Body of pancreas (tissue), 4 donors: ENCODE results near the gene AFF2. TPM values are rescaled to one million over a fixed set of nuclear protein-coding genes. Genes with fewer than 3 reads are reported as not detected.

ENCODE experiments used
- ATAC-seq: fragments of 150-250 bp; one replicate; pipeline ENCODE4 v1.9.1; 2016
- DNase-seq, 4 donors: peaks; one replicate each; pipeline ENCODE4 v3.0.0-alpha.2; 2019
- H3K27ac ChIP-seq, 4 donors: fragments of 200-600 bp; sonication (generic); 1 replicate in 3 of 4; 2 replicates in 1 of 4; pipeline versions ENCODE4 v1.5.1 to v1.6.1; 2016 to 2019; ENCODE audit warnings: mild to moderate bottlenecking in 1 of 4, mixed read lengths in 1 of 4, moderate library complexity in 1 of 4
- H3K27me3 ChIP-seq, 2 donors: fragments of 200-600 bp; sonication (generic); one replicate each; pipeline ENCODE4 v1.6.0; 2016; ENCODE audit warnings: mild to moderate bottlenecking in 1 of 2
- H3K36me3 ChIP-seq, 2 donors: fragments of 200-600 bp; sonication (generic); replicated peaks in 1 of 2; 2 replicates each; pipeline ENCODE4 v1.5.1; 2016; ENCODE audit warnings: low read depth in 2 of 2; ENCODE audit not compliant: insufficient read depth in 1 of 2
- H3K4me1 ChIP-seq: fragments of 200-600 bp; sonication (generic); one replicate; pipeline ENCODE4 v1.6.0; 2016
- H3K4me3 ChIP-seq, 2 donors: fragments of 200-600 bp; sonication (generic); 1 replicate in 1 of 2; 2 replicates in 1 of 2; pipeline ENCODE4 v1.5.1; 2016 to 2019
- H3K9me3 ChIP-seq, 3 donors: fragments of 200-600 bp; sonication (generic); 1 replicate in 2 of 3; 2 replicates in 1 of 3; pipeline ENCODE4 v1.5.1; 2016
- POLR2A ChIP-seq, 3 donors: fragments of 450-650 bp; IDR thresholded peaks; one replicate each; pipeline ENCODE4 v1.6.1; 2016; ENCODE audit warnings: antibody characterized with exemption in 3 of 3, mild to moderate bottlenecking in 2 of 3
- WGBS, 2 donors: methylation state at CpG; one replicate each; pipeline ENCODE4 v1.1.5; 2017; 5-methylcytosine and 5-hydroxymethylcytosine counted together
- intact Hi-C: fragments of 100-400 bp; cut with DNase I; formaldehyde crosslinking; loops from one replicate; pipeline ENCODE4 v1.15.1; 2023
- total RNA-seq, 2 donors: library from RNA; depleted of rRNA; stranded (reverse); fragments of >200 nt; gene quantifications; one replicate each; pipeline ENCODE4 v1.1.0, GENCODE V29; 2016
- TF ChIP-seq, protein P1 (sequence below), 7 experiments: fragments of 450-650 bp in 4 of 7; fragments of 200-600 bp in 3 of 7; sonication (generic) in 3 of 7; IDR thresholded peaks; one replicate each; pipeline ENCODE4 v1.5.1; 2016 to 2019; ENCODE audit warnings: antibody characterized with exemption in 7 of 7

The AFF2 gene
- total RNA-seq, 2 donors from 2014 or later: 0.99 to 2.1 TPM

DNA sequence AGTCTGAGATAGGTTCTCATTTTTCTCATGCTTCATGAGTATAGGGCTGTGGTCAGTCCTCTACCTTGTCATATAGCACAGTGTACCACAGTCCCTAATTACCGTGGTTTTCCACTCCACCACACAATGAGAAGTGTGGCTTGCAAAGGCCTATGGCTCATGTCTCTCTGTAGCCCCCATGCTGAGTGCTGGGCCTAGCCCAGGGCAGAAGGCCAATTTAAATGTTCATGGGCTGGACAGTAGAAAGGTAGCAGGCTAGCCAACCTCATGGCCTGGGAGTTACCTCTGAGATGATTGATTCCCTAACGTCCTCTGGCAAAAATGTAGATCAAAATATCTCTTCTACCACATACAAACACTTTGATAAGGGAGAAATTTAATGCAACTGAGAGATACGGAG is 222.5 kb downstream of the AFF2 start:
- DNase-seq (no peak), ATAC-seq (no peak)
- H3K36me3 ChIP-seq: no peaks in the 10 kb centered on the region
- H3K27me3 ChIP-seq: no peaks in the 10 kb centered on the region
- TF ChIP-seq POLR2A (IDR thresholded peaks at IDR 0.05): no peak
- TF ChIP-seq, protein P1, sequence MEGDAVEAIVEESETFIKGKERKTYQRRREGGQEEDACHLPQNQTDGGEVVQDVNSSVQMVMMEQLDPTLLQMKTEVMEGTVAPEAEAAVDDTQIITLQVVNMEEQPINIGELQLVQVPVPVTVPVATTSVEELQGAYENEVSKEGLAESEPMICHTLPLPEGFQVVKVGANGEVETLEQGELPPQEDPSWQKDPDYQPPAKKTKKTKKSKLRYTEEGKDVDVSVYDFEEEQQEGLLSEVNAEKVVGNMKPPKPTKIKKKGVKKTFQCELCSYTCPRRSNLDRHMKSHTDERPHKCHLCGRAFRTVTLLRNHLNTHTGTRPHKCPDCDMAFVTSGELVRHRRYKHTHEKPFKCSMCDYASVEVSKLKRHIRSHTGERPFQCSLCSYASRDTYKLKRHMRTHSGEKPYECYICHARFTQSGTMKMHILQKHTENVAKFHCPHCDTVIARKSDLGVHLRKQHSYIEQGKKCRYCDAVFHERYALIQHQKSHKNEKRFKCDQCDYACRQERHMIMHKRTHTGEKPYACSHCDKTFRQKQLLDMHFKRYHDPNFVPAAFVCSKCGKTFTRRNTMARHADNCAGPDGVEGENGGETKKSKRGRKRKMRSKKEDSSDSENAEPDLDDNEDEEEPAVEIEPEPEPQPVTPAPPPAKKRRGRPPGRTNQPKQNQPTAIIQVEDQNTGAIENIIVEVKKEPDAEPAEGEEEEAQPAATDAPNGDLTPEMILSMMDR (IDR thresholded peaks at IDR 0.05): no peak
- intact Hi-C loops: no loop called here
- 36 to 42% methylated on average over 2 to 3 of the region's 3 CpGs for WGBS, 2 donors
- no peaks in the 10 kb centered on the region for H3K4me1 ChIP-seq
- no peak overlapping the region for H3K4me3 ChIP-seq
- H3K9me3 ChIP-seq: no peaks in the 10 kb centered on the region
- no peak overlapping the region for H3K27ac ChIP-seq

- no peak overlapping the region for H3K4me3 ChIP-seq
- no peak overlapping the region for H3K27ac ChIP-seq
- TF ChIP-seq, protein P1 (IDR thresholded peaks at IDR 0.05): no peak
- no peak for TF ChIP-seq POLR2A (IDR thresholded peaks at IDR 0.05)
- no peaks in the 10 kb centered on the region for H3K4me1 ChIP-seq
- DNase-seq: no peak
- no peak for ATAC-seq
- H3K27me3 ChIP-seq: no peaks in the 10 kb centered on the region
- no peaks in the 10 kb centered on the region for H3K36me3 ChIP-seq
- intact Hi-C loops: no loop called here
- 17 to 42% methylated on average over 2 of the region's 2 CpGs for WGBS, 2 donors
- H3K9me3 ChIP-seq: no peaks in the 10 kb centered on the region
These were observed 223.1 kb downstream of the AFF2 start for GRCh38 chrX:148723551-148723950.

DNA sequence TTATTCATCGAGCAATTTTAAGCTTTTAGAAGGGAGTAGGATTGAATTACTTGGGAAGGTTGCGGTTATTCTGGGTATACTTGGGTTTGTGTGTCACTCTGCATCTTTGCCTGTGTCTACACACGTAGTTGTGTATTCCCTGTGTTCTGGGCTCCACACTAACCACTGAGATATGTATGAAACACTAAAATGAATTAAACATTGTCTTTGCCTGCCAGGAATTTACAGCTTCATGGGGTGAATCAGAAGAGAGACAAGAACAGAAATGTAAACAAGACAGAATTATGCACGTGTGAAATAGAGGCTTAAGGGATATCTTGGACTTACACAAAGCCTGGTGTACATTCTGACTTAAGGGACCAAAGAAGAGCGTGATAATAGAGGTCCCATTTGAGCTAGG is 228.5 kb downstream of the AFF2 start:
- Histone ChIP-seq H3K4me1 (no peaks in the 10 kb centered on the region), H3K27me3 (no peaks in the 10 kb centered on the region), H3K36me3 (no peaks in the 10 kb centered on the region), H3K4me3 (no peak overlapping the region), H3K27ac (no peak overlapping the region), H3K9me3 (no peaks in the 10 kb centered on the region)
- TF ChIP-seq POLR2A (IDR thresholded peaks at IDR 0.05): no peak
- TF ChIP-seq, protein P1 (IDR thresholded peaks at IDR 0.05): no peak
- DNase-seq (no peak), ATAC-seq (no peak)
- intact Hi-C loops: no loop called here
- WGBS, 2 donors: 63 to 69% methylated on average over 5 of the region's 5 CpGs

DNA sequence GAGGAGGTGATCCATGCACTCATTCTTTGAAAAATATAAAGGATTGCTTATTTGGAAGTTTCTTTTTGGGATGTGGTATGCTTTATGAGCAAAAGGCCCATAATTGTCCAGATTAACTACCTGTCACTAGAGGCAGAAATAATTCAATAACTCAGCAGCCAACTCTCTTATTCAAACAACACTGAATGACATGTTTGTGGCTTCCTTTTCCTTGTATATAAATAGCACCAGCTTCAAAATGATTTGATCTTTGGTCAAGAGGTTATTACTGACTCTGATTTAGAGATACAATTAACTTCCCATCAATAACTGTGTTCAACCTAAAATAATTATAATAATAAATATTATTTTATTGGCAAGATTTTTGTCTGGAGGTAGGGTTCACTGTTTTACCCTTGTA is 232.3 kb downstream of the AFF2 start:
- intact Hi-C loops: no loop called here

GRCh38 chrX:148741441-148741840 is 241.0 kb downstream of the AFF2 start:
- 36 to 42% methylated on average over 2 to 5 of the region's 6 CpGs for WGBS, 2 donors
- intact Hi-C loops: no loop called here
- DNase-seq: no peak

More for the DNA sequence above, 232.3 kb downstream of the AFF2 start:
- no peaks in the 10 kb centered on the region for H3K4me1 ChIP-seq
- no peak for DNase-seq
- ATAC-seq: no peak
- no peaks in the 10 kb centered on the region for H3K9me3 ChIP-seq
- TF ChIP-seq POLR2A (IDR thresholded peaks at IDR 0.05): no peak
- TF ChIP-seq, protein P1 (IDR thresholded peaks at IDR 0.05): no peak
- H3K27me3 ChIP-seq: no peaks in the 10 kb centered on the region
- H3K4me3 ChIP-seq: no peak overlapping the region
- no peaks in the 10 kb centered on the region for H3K36me3 ChIP-seq
- H3K27ac ChIP-seq: no peak overlapping the region

More at GRCh38 chrX:148741441-148741840, 241.0 kb downstream of the AFF2 start:
- no peak for TF ChIP-seq POLR2A (IDR thresholded peaks at IDR 0.05)
- TF ChIP-seq, protein P1 (IDR thresholded peaks at IDR 0.05): no peak
- H3K4me3 ChIP-seq: no peak overlapping the region
- no peaks in the 10 kb centered on the region for H3K27me3 ChIP-seq
- no peaks in the 10 kb centered on the region for H3K4me1 ChIP-seq
- no peak for ATAC-seq
- no peaks in the 10 kb centered on the region for H3K36me3 ChIP-seq
- H3K9me3 ChIP-seq: no peaks in the 10 kb centered on the region
- no peak overlapping the region for H3K27ac ChIP-seq
